GM12878 (cell line): ENCODE data around the gene SRSF8. TPM values are rescaled to one million over a fixed set of nuclear protein-coding genes. Genes with fewer than 3 reads are reported as not detected.

ENCODE experiments used
- ATAC-seq: fragments of 200-7000 bp; cut with Tn5 transposase; 3 replicates; pipeline ENCODE4 v1.9.1; 2020; ENCODE audit warnings: mild to moderate bottlenecking, moderate library complexity
- BruUV-seq: library from RNA; stranded (reverse); fragments of 400-500 nt; replicated peaks from 2 replicates; lab custom pipeline; 2021; lab: Mats Ljungman, UMichigan
- CTCF ChIA-PET: fragments of 300-600 bp; sonication (Branson Sonifier 250); formaldehyde crosslinking; extraction: SDS; loops from one replicate; lab custom pipeline; 2021; ENCODE audit warnings: inconsistent platforms; lab: Yijun Ruan, JAX
- POLR2A ChIA-PET: fragments of 350-600 bp; formaldehyde crosslinking; extraction: SDS; loops from one replicate; lab custom pipeline; 2021; ENCODE audit warnings: inconsistent platforms; lab: Charles Lee
- RAD21 ChIA-PET: fragments of 300-600 bp; sonication (Branson Sonifier 250); formaldehyde crosslinking; loops from one replicate; lab custom pipeline; 2023; ENCODE audit warnings: antibody characterized with exemption; ENCODE audit not compliant: unreplicated experiment; lab: Charles Lee
- SMC1A ChIA-PET: fragments of 300-600 bp; sonication (Branson Sonifier 250); formaldehyde crosslinking; loops from one replicate; lab custom pipeline; 2023; ENCODE audit not compliant: unreplicated experiment, uncharacterized antibody; lab: Charles Lee
- DNase-seq: peaks from one replicate; pipeline ENCODE4 v3.0.0-alpha.2; 2011; ENCODE audit warnings: low read depth, low spot score
- FAIRE-seq: peaks from 3 replicates; lab custom pipeline; 2011; peaks lifted over from hg19 to GRCh38; lab: Jason Lieb, UNC
- H2AFZ ChIP-seq: 2 replicates; pipeline ENCODE4 v1.6.0; 2011; ENCODE audit warnings: low read depth, low read length, control low read depth; ENCODE audit not compliant: control insufficient read depth
- H3K27ac ChIP-seq: 2 replicates; pipeline ENCODE4 v1.5.1; 2011; ENCODE audit warnings: control low read depth; ENCODE audit not compliant: control insufficient read depth, insufficient read depth
- H3K27me3 ChIP-seq, 2 experiments: replicated peaks in 1 of 2; 2 replicates each; pipeline versions ENCODE4 v1.6.0 to v1.6.1; 2011; ENCODE audit warnings: low read length in 1 of 2; ENCODE audit not compliant: control insufficient read depth in 2 of 2, insufficient read depth in 2 of 2
- H3K36me3 ChIP-seq, 2 experiments: 2 replicates each; pipeline ENCODE4 v1.5.1; 2011; ENCODE audit warnings: low read length in 1 of 2; ENCODE audit not compliant: control insufficient read depth in 2 of 2, insufficient read depth in 2 of 2
- H3K4me1 ChIP-seq: 2 replicates; pipeline ENCODE4 v1.6.1; 2011; ENCODE audit warnings: mild to moderate bottlenecking, low read length, moderate library complexity, mixed read lengths; ENCODE audit not compliant: control insufficient read depth, insufficient read depth
- H3K4me2 ChIP-seq: 2 replicates; pipeline ENCODE4 v1.6.0; 2011; ENCODE audit warnings: control low read depth; ENCODE audit not compliant: control insufficient read depth, insufficient read depth
- H3K4me3 ChIP-seq: fragments of 200-600 bp; sonication (generic); 2 replicates; pipeline ENCODE4 v1.5.1; 2016
- H3K79me2 ChIP-seq: 2 replicates; pipeline ENCODE4 v1.6.0; 2011; ENCODE audit warnings: low read length; ENCODE audit not compliant: control insufficient read depth, insufficient read depth
- H3K9ac ChIP-seq: 2 replicates; pipeline ENCODE4 v1.8.0; 2011; ENCODE audit warnings: low read length, control low read depth, mixed read lengths; ENCODE audit not compliant: control insufficient read depth, insufficient read depth
- H3K9me3 ChIP-seq: replicated peaks from 3 replicates; pipeline ENCODE4 v1.5.1; 2011; ENCODE audit warnings: mild to moderate bottlenecking, low read length; ENCODE audit not compliant: control insufficient read depth, insufficient read depth
- H4K20me1 ChIP-seq: 2 replicates; pipeline ENCODE4 v1.6.0; 2011; ENCODE audit not compliant: control insufficient read depth, insufficient read depth
- ATF7 ChIP-seq: fragments of 450-650 bp; IDR thresholded peaks from 2 replicates; pipeline ENCODE4 v1.6.1; 2016; ENCODE audit warnings: low read depth, mild to moderate bottlenecking
- CHD2 ChIP-seq: IDR thresholded peaks from 2 replicates; pipeline ENCODE4 v1.6.1; 2011; ENCODE audit warnings: low read depth, low read length, improper control_type of control experiment, borderline replicate concordance
- CREM ChIP-seq: IDR thresholded peaks from 2 replicates; pipeline ENCODE4 v1.6.1; 2014; ENCODE audit warnings: antibody characterized with exemption, low read depth
- CTCF ChIP-seq, 3 experiments: IDR thresholded peaks in 2 of 3; conservative IDR thresholded peaks in 1 of 3; 2 replicates each; pipeline ENCODE4 v1.5.1; 2011; ENCODE audit warnings: low read depth in 3 of 3, low read length in 3 of 3, mild to moderate bottlenecking in 3 of 3, control low read depth in 2 of 3, moderate library complexity in 2 of 3, inconsistent platforms in 1 of 3, mixed read lengths in 1 of 3; ENCODE audit not compliant: control insufficient read depth in 2 of 3, insufficient read depth in 1 of 3; ENCODE audit errors: extremely low read depth in 1 of 3
- E2F4 ChIP-seq: IDR thresholded peaks from 2 replicates; pipeline ENCODE4 v1.6.1; 2012; ENCODE audit warnings: low read depth, low read length, improper control_type of control experiment
- HCFC1 ChIP-seq: fragments of 150-350 bp; IDR thresholded peaks from 2 replicates; pipeline ENCODE4 v1.6.1; 2014; ENCODE audit warnings: low read length
- IKZF1 ChIP-seq: fragments of 450-650 bp; conservative IDR thresholded peaks from 2 replicates; pipeline ENCODE4 v1.6.1; 2017; ENCODE audit warnings: antibody characterized with exemption, mild to moderate bottlenecking
- LARP7 ChIP-seq: fragments of 450-650 bp; IDR thresholded peaks from 2 replicates; pipeline ENCODE4 v1.6.1; 2017; ENCODE audit warnings: mild to moderate bottlenecking
- MAX ChIP-seq: IDR thresholded peaks from 2 replicates; pipeline ENCODE4 v1.6.1; 2012; ENCODE audit warnings: low read depth, low read length, improper control_type of control experiment
- MEF2A ChIP-seq: IDR thresholded peaks from 2 replicates; pipeline ENCODE4 v1.6.1; 2011; ENCODE audit warnings: low read depth, mild to moderate bottlenecking, low read length, moderate library complexity; ENCODE audit not compliant: insufficient read depth
- NBN ChIP-seq: fragments of 450-650 bp; IDR thresholded peaks from 2 replicates; pipeline ENCODE4 v1.6.1; 2016
- POU2F2 ChIP-seq: IDR thresholded peaks from 3 replicates; pipeline ENCODE4 v1.6.1; 2011; ENCODE audit warnings: low read depth, mild to moderate bottlenecking, low read length, borderline replicate concordance
- SIN3A ChIP-seq: IDR thresholded peaks from 2 replicates; pipeline ENCODE4 v1.6.1; 2012; ENCODE audit warnings: low read depth, low read length, improper control_type of control experiment
- SREBF2 ChIP-seq: IDR thresholded peaks from 2 replicates; pipeline ENCODE4 v1.6.1; 2012; ENCODE audit warnings: mild to moderate bottlenecking, low read length
- STAT1 ChIP-seq: fragments of 450-650 bp; conservative IDR thresholded peaks from 2 replicates; pipeline ENCODE4 v1.6.1; 2014; ENCODE audit warnings: antibody characterized with exemption, mild to moderate bottlenecking
- SUPT20H ChIP-seq: IDR thresholded peaks from 2 replicates; pipeline ENCODE4 v1.6.1; 2011; ENCODE audit warnings: low read depth, mild to moderate bottlenecking, low read length, moderate library complexity, borderline replicate concordance; ENCODE audit not compliant: control insufficient read depth
- TCF12 ChIP-seq: IDR thresholded peaks from 2 replicates; pipeline ENCODE4 v1.6.1; 2011; ENCODE audit warnings: low read depth, mild to moderate bottlenecking, low read length
- ZNF217 ChIP-seq: fragments of 450-650 bp; IDR thresholded peaks from 2 replicates; pipeline ENCODE4 v1.6.1; 2017; ENCODE audit warnings: antibody characterized with exemption, mild to moderate bottlenecking
- in situ Hi-C: fragments of 300-500 bp; cut with MboI; formaldehyde crosslinking; loops from 9 replicates; pipeline ENCODE4 v1.14.3; 2018; ENCODE audit warnings: mixed read lengths
- intact Hi-C: fragments of 100-400 bp; cut with micrococcal nuclease; formaldehyde crosslinking; loops from one replicate; pipeline ENCODE4 v1.14.2; 2022; ENCODE audit not compliant: unreplicated experiment
- polyA plus RNA-seq, 11 experiments: library from polyadenylated mRNA; depleted of rRNA in 4 of 11; unstranded in 6 of 11; stranded (reverse) in 5 of 11; fragments of >200 nt; fragmentation: Nextera tagmentation in 4 of 11; fragmentation: Illumina TruSeq in 1 of 11; extraction: Ambion mirVana in 4 of 11; extraction: Trizol in 1 of 11; gene quantifications; 1 replicate in 1 of 11; 2 replicates in 10 of 11; pipeline versions ENCODE4 v1.2.1 to v1.2.3, GENCODE V29; 2011 to 2016; ENCODE audit warnings: inconsistent platforms in 2 of 11, missing spikeins in 2 of 11, low read depth in 1 of 11
- total RNA-seq, 4 experiments: library from RNA; depleted of rRNA in 3 of 4; stranded (reverse); fragments of >200 nt in 3 of 4; fragmentation: Illumina TruSeq in 1 of 4; extraction: Trizol in 1 of 4; gene quantifications; 2 replicates each; pipeline versions ENCODE4 v1.2.1 to v1.2.3, GENCODE V29; 2013 to 2021
- TF ChIP-seq, protein P1 (sequence below): fragments of 450-650 bp; IDR thresholded peaks from 2 replicates; pipeline ENCODE4 v1.6.1; 2016; ENCODE audit warnings: mild to moderate bottlenecking

Gene SRSF8
- total and polyA plus RNA-seq, 10 of the 15 experiments (the other 5 are each of a cell fraction or from before 2014, with no cell fraction given), result 14.2 to 43.1 (median 27.1) TPM

- H3K4me2 ChIP-seq, result peak overlapping the region; percentile 95; the same call in 1 of the 2 replicates
- H4K20me1 ChIP-seq, result no peaks in the 10 kb centered on the region
- TF ChIP-seq CHD2 (no peak), STAT1 (no peak), E2F4 (no peak), POU2F2 (no peak), CREM (no peak), CTCF (IDR thresholded peaks at IDR 0.05 in 2 of 3, conservative IDR thresholded peaks at IDR 0.05 in 1 of 3; ENCODE audit: control insufficient read depth in 2 of 3, extremely low read depth in 1 of 3, insufficient read depth in 1 of 3, low read depth in 3 of 3, low read length in 3 of 3) (no peak), MEF2A (no peak), SIN3A (no peak), NBN (no peak), IKZF1 (no peak), HCFC1 (no peak), ZNF217 (no peak), MAX (no peak), ATF7 (no peak), LARP7 (no peak), SREBF2 (no peak), SUPT20H (no peak), TCF12 (no peak)
- TF ChIP-seq, protein P1, sequence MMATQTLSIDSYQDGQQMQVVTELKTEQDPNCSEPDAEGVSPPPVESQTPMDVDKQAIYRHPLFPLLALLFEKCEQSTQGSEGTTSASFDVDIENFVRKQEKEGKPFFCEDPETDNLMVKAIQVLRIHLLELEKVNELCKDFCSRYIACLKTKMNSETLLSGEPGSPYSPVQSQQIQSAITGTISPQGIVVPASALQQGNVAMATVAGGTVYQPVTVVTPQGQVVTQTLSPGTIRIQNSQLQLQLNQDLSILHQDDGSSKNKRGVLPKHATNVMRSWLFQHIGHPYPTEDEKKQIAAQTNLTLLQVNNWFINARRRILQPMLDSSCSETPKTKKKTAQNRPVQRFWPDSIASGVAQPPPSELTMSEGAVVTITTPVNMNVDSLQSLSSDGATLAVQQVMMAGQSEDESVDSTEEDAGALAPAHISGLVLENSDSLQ, result no peak
- no peak for ATAC-seq
- RAD21 ChIA-PET, result interaction anchor here (0.9 to 12.5 kb wide), 8 partner anchors 11 to 116 kb away, joined by 3 to 244 read pairs (median 4); partner anchors contain the start of gene SRSF8
- no peak for FAIRE-seq
- peaks cover 11% of the 10 kb centered on the region for H3K79me2 ChIP-seq
- intact Hi-C loops, result loop anchor here (5.0 kb wide), 2 partner anchors 141 to 696 kb away; partner anchors contain the start of genes FAM76B and SESN3
- no peak overlapping the region for H3K27ac ChIP-seq
- no TSS peak for BruUV-seq
- no peaks in the 10 kb centered on the region for H3K36me3 ChIP-seq
- H2AFZ ChIP-seq, result no peak overlapping the region
- CTCF ChIA-PET, result interaction anchor here (0.9 to 13.7 kb wide), 11 partner anchors 11 to 673 kb away, joined by 3 to 296 read pairs (median 5); partner anchors contain the start of gene SRSF8
- peaks cover 35% of the 10 kb centered on the region for H3K4me1 ChIP-seq
- H3K9me3 ChIP-seq, result no peaks in the 10 kb centered on the region
- H3K9ac ChIP-seq, result no peak overlapping the region
- SMC1A ChIA-PET, result interaction anchor here (0.7 to 17.5 kb wide), 12 partner anchors 10 to 466 kb away, joined by 3 to 315 read pairs (median 5); partner anchors contain the start of genes SESN3 and SRSF8
- peak overlapping the region; percentile 94; the same call in 1 of the 2 replicates for H3K4me3 ChIP-seq
- H3K27me3 ChIP-seq, result no peaks in the 10 kb centered on the region
- POLR2A ChIA-PET, result interaction anchor here (0.7 to 8.0 kb wide), 6 partner anchors 12 to 699 kb away, joined by 3 to 139 read pairs (median 5); partner anchors contain the start of genes CEP57 and SRSF8
- in situ Hi-C loops, result loop anchor here (10.0 kb wide), 1 partner anchor 1153 kb away; no protein-coding TSS in a partner anchor
- DNase-seq, result no peak
Observed at GRCh38 chr11:95091663-95092180, 25.0 kb downstream of the SRSF8 start.
